Limb (tissue), 2 donors: ENCODE data around the gene GGACT.
"Not testable (repeated sequence)": the region's sequence is repeated elsewhere in the genome, so short reads cannot be mapped to it uniquely, and the experiment has no call there.

Experiments
- DNase-seq, 2 donors: peaks; one replicate each; pipeline ENCODE4 v3.0.0-alpha.2; 2016; ENCODE audit errors: extremely low spot score in 2 of 2

GGACT gene

DNA sequence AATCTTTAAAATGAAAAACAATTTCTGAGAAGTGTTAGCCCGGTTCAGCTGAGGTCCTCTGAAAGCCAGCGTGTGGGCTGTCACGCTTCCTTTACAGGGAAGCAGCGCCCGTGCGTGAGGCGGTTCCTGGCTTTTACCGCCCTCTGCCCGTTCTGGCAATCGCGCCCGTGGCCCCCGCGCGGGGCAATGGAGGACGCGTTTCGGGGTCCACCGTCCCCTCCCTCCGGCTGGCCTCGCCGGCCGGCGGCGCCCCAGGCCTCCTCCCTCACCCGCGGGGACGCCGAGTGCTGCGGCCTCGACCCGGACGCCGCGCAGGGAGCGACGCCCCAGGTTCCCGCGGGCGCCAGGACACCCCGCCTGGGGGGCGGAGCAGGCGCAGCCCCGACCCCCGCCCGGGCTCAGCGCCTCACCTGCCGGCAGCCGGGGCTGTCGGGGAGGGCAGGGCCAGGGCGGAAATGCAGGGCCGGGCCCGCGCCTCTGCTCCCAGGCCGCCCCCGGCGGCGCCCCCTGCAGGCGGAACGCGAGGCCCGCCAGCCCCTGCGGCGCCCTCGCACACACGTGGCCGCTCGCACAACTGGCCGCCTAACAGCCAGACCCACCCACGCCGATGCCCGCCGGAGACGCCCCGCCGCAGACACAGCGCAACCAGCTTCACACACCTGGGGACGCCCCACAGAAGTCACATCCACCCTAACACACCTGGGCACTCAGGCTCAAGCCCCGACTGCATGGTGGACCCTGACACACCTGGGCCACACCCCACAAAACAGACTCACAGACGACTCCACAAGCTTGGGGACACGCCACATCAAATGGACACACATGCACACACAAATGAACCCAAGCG, at the start of gene GGACT:
Gene GGACT, minus strand, starts transcription at position 459 of the 847 bp plus-strand sequence. CDS start 56,198 bp downstream, outside the sequence.
- peak; percentile 50 to 86 for DNase-seq

- no peak for DNase-seq
Measured at GRCh38 chr13:100637796-100638195, 49.2 kb upstream of the GGACT start.

DNA sequence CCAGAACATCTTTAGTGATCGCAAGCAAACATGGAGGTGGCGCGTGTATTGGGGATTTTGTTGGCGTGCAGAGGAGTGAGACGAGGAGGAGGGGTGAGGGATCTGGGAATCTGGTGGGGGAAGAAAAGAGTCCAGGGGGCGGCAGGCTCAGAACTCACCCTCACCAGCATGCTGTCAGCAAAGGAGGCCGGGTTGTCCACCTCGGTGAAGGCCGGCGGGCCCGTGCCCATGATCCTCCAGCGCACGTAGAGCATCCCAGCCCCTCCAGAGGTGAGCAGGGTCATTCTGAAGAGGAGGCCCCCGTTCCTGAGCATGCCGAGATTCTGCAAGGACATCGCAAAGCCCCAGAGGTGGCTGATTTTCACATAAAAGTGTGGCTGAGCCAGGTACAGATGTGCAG, 48.8 kb upstream of the GGACT start:
- DNase-seq = no peak

DNA sequence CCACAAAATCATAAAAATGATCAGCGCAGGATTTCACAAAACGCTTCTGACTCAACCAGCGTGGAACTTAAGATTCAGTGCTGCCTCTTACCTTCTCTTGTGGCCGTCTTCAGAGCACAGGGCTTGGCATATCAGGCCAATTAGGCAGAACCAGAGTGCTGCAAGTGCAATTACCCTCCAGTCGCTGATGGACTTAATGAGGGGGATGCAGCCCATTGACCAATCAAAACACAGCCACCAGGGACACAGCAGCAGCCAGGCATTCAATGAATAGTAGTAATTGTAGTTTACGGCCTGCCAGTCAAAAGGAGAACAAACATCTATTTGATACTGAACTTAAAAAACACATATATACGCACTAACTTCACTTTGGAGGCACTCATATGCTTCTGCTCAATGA, 47.9 kb upstream of the GGACT start:
- DNase-seq = no peak

DNA sequence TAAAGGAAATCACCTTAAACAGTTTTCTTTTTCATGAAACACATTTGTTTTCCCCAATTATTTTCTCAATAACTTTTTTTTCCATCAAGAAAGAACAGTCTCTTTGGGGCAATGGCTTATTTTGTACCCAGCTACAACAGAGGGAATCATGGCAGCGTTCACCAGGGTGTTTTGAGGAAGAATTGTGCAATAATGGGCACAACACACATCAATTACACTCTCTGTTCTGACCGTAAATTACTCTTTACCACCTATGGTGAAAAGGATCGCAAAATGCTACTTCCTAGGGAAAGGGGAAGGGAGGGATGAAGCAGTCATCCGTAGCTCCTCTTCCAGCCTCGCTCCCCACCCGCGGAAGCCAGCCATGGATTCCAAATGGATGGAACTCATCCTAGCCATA, 47.4 kb upstream of the GGACT start:
- no peak for DNase-seq

GRCh38 chr13:100634696-100635095, 46.1 kb upstream of the GGACT start:
- no peak for DNase-seq

- DNase-seq = no peak
Measured at GRCh38 chr13:100633461-100633860, 44.9 kb upstream of the GGACT start.

GRCh38 chr13:100630555-100630954, 42.0 kb upstream of the GGACT start:
- no peak for DNase-seq

DNA sequence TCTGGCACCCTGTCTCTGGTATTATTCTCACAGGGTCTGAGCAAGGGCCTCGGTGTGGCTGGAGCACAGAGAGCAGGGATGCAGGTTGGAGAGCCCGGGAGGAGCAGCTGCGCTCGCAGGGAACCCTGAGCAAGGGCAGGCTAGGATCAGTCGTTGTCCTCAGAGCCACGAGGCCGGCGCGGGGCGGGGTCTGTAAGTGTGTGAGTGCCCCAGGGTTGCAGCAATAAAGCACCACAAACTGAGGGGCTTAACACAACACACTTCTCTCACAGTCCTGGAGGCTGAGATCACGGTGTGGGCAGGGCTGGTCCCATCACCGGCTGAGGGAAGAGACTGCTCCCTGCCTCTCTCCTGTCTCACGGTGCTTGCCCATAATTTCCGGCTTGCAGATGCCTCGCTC, 38.5 kb upstream of the GGACT start:
- DNase-seq = no peak

DNA sequence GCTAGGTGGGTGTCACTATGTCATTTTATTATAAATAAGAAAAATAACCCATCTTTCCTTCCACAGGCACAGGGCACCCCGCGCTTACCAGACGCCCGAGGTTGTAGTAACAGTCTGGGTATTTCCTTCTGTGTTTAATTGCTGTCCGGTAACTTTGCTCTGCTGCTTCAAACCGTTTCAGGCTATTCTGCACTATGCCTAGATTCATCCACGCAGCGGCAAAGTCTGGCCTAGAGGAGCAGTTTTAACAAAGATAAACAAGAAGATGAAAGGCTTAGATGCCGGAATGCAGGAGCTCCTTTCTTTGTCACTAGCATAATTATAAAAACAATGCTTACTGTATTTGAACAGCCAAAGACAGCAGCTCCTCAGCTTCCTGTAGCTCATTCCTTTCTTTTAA, 36.9 kb upstream of the GGACT start:
- DNase-seq = no peak

- no peak for DNase-seq
Measured at GRCh38 chr13:100620792-100621191, 32.2 kb upstream of the GGACT start.

DNA sequence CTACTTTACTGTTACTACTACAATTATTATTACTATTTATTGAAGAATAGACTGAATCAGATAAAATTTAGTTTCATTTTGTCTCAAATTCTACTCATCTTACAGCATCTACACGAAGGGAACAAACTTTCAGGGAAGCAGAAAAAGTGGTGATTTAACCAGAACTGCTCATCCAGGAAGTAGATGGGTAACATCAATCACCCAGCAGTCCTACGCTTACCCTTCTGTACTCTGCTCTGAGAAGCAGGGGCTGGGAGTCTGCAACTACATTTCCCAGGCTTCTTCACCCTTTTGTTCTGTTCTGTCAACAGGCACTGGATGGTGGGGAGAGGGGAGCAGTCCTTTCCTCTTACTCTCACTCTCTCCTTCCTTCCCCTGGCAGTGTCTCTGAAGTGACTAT, 31.4 kb upstream of the GGACT start:
- no peak for DNase-seq

DNA sequence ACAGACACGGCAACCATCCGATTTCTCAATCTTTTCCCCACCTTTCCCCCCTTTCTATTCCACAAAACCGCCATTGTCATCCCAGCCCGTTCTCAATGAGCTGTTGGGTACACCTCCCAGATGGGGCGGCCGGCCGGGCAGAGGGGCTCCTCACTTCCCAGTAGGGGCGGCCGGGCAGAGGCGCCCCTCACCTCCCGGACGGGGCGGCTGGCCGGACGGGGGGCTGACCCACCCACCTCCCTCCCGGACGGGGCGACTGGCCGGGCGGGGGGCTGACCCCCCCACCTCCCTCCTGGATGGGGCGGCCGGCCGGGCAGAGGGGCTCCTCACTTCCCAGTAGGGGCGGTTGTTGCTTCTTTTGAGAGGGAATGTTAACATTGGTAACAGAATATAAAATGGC, 30.3 kb upstream of the GGACT start:
- not testable (repeated sequence) for DNase-seq

DNA sequence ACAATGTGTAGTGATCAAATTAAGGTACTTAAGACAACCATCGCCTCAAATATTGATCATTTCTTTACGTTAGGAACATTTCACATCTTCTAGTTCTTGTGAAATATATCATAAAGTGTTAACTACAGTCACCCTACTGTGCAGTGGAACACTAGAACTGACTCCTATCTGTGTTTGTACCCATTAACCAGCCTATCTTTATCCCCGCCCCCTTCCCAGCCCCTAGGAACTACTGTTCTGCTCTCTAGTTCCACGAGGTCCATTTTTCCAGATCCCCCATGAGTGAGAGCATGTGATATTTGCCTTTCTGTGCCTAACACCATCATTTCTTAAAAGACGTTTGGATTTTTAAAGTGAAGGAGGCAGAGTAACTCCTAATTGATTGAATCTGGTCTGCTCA, 24.4 kb upstream of the GGACT start:
- DNase-seq = no peak

- peak in 1 of 2 donors; percentile 17 for DNase-seq
Measured at GRCh38 chr13:100611678-100612492, 23.3 kb upstream of the GGACT start.

GRCh38 chr13:100610391-100611347, 22.1 kb upstream of the GGACT start:
- no peak for DNase-seq

GRCh38 chr13:100608906-100609305, 20.3 kb upstream of the GGACT start:
- DNase-seq = no peak

GRCh38 chr13:100608489-100608888, 19.9 kb upstream of the GGACT start:
- DNase-seq = no peak

DNA sequence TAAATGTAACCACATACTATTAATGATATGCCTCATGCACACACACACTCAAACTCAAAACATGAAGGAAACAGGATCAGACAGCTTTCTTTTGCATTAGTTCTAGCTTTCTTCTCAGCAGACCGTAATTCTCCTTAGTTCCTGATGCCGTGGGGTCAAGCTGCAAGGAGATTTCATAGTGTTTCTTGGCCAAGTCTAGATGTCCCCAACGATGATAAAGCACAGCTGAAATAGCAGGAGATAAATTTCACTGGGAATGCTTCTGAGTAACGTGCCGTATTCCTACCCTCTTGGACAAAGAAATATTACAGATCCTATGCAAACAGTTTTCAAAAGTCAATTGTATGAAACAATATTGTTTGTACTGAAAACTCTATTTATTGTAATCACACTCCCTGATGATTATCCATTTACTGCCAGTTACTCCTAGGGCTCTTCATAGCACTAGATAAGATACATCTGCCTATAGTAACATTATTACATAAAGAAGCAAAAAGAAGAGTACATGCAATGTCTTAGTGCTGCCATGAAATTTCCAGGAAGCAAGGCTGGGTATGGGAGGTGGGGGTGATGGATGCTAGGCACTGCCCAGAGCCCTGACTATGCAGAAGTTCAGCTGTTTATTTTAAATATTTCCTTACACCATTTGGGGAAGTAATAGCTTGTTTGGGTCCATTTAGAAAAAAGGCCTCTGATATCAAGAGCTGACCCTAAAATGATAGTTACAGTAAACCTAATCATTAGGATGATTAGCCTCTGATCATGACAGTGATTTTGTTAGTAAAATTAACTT, 16.5 kb upstream of the GGACT start:
- DNase-seq = no peak

GRCh38 chr13:100602493-100603111, 14.0 kb upstream of the GGACT start:
- peak in 1 of 2 donors; percentile 33 for DNase-seq
